Measurements from ENCODE around the gene MEX3C.

MEX3C gene

DNA sequence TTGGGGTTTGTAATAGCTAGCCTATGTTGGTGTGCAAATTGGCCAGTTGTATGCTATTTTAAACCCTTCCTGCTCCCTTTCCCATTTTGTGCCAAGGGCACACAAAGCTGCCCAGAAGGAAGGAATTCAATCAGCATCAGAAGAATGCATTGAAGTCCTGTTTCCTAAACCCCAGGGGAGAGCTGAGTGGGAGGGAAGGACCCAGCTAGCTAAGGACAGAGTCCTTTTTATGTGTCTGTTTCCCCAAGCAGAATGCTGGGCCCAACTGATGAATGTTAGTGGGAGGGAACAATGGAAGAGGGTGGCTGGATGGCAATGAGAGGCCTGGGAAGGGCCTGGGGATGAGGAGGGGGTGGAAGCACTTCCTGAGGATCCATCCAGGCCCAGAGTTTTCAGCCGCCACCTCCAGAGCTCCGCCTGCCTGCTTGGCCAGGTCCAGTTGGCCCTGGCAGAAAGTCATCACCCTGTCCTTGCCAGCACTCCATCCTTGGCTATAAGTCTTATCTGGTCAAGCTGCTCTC lies 32.7 kb downstream of the MEX3C start:
- Histone ChIP-seq H2AFZ (ENCODE audit: low read depth, low read length, severe bottlenecking) (no peak overlapping the region), H4K20me1 (ENCODE audit: low read depth, low read length) (no peaks in the 10 kb centered on the region), H3K36me3 (ENCODE audit: low read length) (no peaks in the 10 kb centered on the region), H3K9ac (ENCODE audit: low read length) (no peak overlapping the region), H3K9me2 (replicated peaks; ENCODE audit: insufficient read depth, low read length) (no peaks in the 10 kb centered on the region), H3K79me2 (ENCODE audit: insufficient read depth, low read length) (no peaks in the 10 kb centered on the region), H3K9me3 (ENCODE audit: insufficient read depth, low read length) (no peaks in the 10 kb centered on the region), H3K4me3 (ENCODE audit: insufficient read depth, low read length, poor library complexity, severe bottlenecking) (no peak overlapping the region), H3K27me3 (ENCODE audit: low read length) (no peaks in the 10 kb centered on the region), H3K4me2 (ENCODE audit: low read depth, low read length, poor library complexity, severe bottlenecking) (no peak overlapping the region), H3F3A (ENCODE audit: insufficient read depth) (peaks cover 8% of the 10 kb centered on the region), H3K27ac (ENCODE audit: low read depth, low read length) (no peak overlapping the region)
- TF ChIP-seq, protein P1, sequence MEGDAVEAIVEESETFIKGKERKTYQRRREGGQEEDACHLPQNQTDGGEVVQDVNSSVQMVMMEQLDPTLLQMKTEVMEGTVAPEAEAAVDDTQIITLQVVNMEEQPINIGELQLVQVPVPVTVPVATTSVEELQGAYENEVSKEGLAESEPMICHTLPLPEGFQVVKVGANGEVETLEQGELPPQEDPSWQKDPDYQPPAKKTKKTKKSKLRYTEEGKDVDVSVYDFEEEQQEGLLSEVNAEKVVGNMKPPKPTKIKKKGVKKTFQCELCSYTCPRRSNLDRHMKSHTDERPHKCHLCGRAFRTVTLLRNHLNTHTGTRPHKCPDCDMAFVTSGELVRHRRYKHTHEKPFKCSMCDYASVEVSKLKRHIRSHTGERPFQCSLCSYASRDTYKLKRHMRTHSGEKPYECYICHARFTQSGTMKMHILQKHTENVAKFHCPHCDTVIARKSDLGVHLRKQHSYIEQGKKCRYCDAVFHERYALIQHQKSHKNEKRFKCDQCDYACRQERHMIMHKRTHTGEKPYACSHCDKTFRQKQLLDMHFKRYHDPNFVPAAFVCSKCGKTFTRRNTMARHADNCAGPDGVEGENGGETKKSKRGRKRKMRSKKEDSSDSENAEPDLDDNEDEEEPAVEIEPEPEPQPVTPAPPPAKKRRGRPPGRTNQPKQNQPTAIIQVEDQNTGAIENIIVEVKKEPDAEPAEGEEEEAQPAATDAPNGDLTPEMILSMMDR (IDR thresholded peaks at IDR 0.05; ENCODE audit: insufficient read depth, low read length, poor library complexity, severe bottlenecking) = no peak
- TF ChIP-seq EZH2phosphoT487 (conservative IDR thresholded peaks at IDR 0.05; ENCODE audit: low read length) = no peak

DNA sequence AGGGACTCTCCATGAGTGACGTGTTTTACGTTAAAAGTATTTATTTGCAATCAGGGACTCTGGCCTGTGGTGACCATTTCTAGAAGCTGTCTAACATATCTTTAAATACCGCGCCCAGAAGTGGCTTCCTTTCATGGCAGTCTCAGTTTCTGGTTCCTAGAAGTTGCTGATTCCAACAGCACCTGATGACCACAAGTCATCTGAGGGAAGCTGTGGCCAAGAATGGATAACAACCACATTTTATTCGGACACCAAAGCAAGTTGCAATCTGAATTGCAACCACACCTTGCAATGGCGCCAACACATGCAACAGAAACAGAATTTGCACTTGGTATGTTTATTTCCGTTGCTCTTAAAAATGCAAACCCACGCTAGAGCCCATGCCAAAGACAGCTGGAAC lies 33.1 kb downstream of the MEX3C start:
- no peak overlapping the region for H3K27ac ChIP-seq (ENCODE audit: low read depth, low read length)
- TF ChIP-seq, protein P1 (IDR thresholded peaks at IDR 0.05; ENCODE audit: insufficient read depth, low read length, poor library complexity, severe bottlenecking) = no peak
- no peak for TF ChIP-seq EZH2phosphoT487 (conservative IDR thresholded peaks at IDR 0.05; ENCODE audit: low read length)

DNA sequence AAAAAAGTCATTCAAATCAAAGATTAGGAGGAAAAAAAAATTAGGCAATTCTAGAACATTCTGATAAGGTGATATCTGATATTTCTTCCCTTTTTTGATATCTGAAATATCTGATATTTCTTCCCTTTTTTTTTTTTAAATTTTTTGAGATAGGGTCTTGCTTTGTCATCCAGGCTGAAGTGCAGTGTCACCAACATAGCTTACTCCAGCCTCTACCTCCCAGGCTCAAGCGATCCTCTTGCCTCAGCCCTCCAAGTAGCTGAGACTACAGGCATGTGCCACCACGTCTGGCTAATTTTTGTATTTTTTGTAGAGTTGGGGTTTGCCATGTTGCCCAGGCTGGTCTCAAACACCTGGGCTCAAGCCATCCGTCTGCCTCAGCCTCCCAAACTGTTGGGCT lies 33.9 kb downstream of the MEX3C start:
- Histone ChIP-seq H3K79me2 (ENCODE audit: insufficient read depth, low read length) (no peaks in the 10 kb centered on the region), H4K20me1 (ENCODE audit: low read depth, low read length) (no peaks in the 10 kb centered on the region), H3F3A (ENCODE audit: insufficient read depth) (no peaks in the 10 kb centered on the region), H3K36me3 (ENCODE audit: low read length) (no peaks in the 10 kb centered on the region), H3K4me3 (ENCODE audit: insufficient read depth, low read length, poor library complexity, severe bottlenecking) (no peak overlapping the region), H3K9ac (ENCODE audit: low read length) (no peak overlapping the region), H3K9me3 (ENCODE audit: insufficient read depth, low read length) (no peaks in the 10 kb centered on the region), H3K27me3 (ENCODE audit: low read length) (no peaks in the 10 kb centered on the region), H3K27ac (ENCODE audit: low read depth, low read length) (no peak overlapping the region), H3K4me2 (ENCODE audit: low read depth, low read length, poor library complexity, severe bottlenecking) (no peak overlapping the region), H2AFZ (ENCODE audit: low read depth, low read length, severe bottlenecking) (no peak overlapping the region), H3K9me2 (replicated peaks; ENCODE audit: insufficient read depth, low read length) (no peaks in the 10 kb centered on the region)
- TF ChIP-seq, protein P1 (IDR thresholded peaks at IDR 0.05; ENCODE audit: insufficient read depth, low read length, poor library complexity, severe bottlenecking) = no peak
- no peak for TF ChIP-seq EZH2phosphoT487 (conservative IDR thresholded peaks at IDR 0.05; ENCODE audit: low read length)

More for the DNA sequence above, 33.1 kb downstream of the MEX3C start:
- no peak overlapping the region for H3K9ac ChIP-seq (ENCODE audit: low read length)
- no peaks in the 10 kb centered on the region for H3K9me3 ChIP-seq (ENCODE audit: insufficient read depth, low read length)
- no peak overlapping the region for H2AFZ ChIP-seq (ENCODE audit: low read depth, low read length, severe bottlenecking)
- no peaks in the 10 kb centered on the region for H3K36me3 ChIP-seq (ENCODE audit: low read length)
- H3K79me2 ChIP-seq (ENCODE audit: insufficient read depth, low read length) = no peaks in the 10 kb centered on the region
- H3K4me2 ChIP-seq (ENCODE audit: low read depth, low read length, poor library complexity, severe bottlenecking) = no peak overlapping the region
- no peak overlapping the region for H3K4me3 ChIP-seq (ENCODE audit: insufficient read depth, low read length, poor library complexity, severe bottlenecking)
- H3K27me3 ChIP-seq (ENCODE audit: low read length) = no peaks in the 10 kb centered on the region
- no peaks in the 10 kb centered on the region for H4K20me1 ChIP-seq (ENCODE audit: low read depth, low read length)
- H3K9me2 ChIP-seq (replicated peaks; ENCODE audit: insufficient read depth, low read length) = no peaks in the 10 kb centered on the region
- peaks cover 3% of the 10 kb centered on the region; the same call in 1 of the 2 replicates for H3F3A ChIP-seq (ENCODE audit: insufficient read depth)

Data from SU-DHL-6 (cell line).